LHCN-M2 (cell line): Measurements from ENCODE around the gene MYRF. TPM values are rescaled to one million over a fixed set of nuclear protein-coding genes. Genes with fewer than 3 reads are reported as not detected.

Experiments
- DNase-seq: peaks from one replicate; pipeline ENCODE4 v3.0.0-alpha.2; 2012; ENCODE audit warnings: low read depth
- total RNA-seq: library from RNA; depleted of rRNA; stranded (reverse); fragments of >200 nt; gene quantifications from 2 replicates; pipeline ENCODE4 v1.2.3, GENCODE V29; 2014

Gene MYRF
- total RNA-seq, 1 experiment from 2014 or later = 0.17 TPM

DNA sequence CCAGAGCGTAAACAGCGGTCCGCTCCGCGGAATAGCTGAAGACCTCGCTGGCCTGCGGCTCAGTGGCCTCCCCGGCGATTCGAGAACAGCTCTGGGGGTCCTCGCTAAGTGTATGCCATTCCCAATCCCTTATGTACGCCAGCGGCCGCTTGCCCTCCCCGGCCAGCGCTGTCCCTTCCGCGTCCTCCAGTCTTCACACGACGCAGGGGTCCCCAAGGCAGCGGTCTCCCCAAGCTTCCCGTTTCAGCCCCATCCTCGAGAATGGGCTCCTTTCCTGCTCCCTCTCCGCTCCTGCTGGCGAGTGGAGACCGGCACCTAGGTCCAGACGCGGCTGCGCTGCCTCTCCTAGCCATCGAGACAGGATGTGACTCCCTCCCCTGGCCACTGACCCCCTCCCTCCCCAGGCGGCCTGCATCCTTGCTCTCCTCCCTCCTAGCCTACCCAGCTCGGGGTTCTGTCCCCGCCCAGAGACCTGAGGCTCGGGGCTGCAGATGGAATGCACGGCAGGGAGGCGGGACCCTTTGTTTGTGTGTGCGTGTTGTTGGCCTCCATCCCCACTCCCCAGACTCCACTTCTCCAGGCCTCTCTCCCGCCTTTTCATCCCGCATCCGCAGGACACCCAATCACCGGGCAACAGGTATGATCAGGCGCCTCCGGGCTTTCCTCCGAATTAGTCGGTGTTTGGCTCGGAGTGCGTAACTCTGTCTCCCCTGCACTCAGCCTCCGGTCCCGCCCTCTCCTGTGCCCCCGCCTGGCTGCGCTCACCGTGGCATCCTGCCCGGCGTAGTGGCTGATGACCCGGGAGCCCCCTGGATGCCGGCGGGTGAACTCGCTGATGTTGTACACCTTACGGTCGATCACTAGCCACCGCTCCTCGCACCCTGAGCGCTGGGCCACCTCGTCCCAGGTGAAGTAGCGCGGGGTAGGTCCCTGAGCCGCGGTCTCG is 63.6 kb downstream of the MYRF start:
- peak; percentile 70 for DNase-seq

DNA sequence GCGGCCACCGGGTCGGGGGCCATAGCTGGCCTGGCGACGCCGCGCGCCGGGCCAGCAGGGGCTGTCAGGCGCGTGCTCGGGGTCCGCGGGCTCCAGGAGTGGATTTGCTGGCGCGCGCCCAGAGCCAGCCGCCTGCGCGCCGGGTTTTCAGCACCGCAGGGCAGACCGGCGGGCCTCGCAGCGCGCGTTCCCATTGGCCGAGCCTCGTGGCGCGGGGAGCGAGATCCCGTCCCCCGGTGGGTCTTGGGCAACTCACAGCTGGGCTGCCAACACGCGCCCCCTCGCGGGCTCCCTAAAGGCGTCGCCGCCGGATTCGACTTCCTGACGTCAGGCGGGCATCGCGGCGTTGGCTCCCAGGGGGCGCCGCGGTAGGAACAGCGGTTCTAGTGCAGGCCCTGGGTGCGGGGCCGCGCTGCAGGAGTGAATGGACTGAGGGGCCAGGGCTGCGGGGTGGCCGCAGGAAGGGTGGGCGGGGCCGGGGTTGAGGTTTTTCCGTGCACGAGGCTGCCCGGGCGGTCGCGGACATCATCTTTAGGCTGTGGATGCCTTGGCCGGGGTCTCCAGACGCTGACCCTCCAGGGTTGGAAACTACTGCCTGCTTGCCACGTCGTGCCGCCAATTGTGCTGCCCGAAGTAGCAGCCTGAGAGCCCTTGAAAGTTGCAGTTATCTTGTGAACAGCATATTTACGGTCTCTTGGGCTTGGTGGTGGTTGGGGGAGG is 64.5 kb downstream of the MYRF start, which contains the start of gene FADS1:
Gene FADS1, minus strand, starts transcription at position 268 of the 720 bp plus-strand sequence. Its CDS starts 74 bp downstream, at position 194.
- peak; percentile 94 for DNase-seq

DNA sequence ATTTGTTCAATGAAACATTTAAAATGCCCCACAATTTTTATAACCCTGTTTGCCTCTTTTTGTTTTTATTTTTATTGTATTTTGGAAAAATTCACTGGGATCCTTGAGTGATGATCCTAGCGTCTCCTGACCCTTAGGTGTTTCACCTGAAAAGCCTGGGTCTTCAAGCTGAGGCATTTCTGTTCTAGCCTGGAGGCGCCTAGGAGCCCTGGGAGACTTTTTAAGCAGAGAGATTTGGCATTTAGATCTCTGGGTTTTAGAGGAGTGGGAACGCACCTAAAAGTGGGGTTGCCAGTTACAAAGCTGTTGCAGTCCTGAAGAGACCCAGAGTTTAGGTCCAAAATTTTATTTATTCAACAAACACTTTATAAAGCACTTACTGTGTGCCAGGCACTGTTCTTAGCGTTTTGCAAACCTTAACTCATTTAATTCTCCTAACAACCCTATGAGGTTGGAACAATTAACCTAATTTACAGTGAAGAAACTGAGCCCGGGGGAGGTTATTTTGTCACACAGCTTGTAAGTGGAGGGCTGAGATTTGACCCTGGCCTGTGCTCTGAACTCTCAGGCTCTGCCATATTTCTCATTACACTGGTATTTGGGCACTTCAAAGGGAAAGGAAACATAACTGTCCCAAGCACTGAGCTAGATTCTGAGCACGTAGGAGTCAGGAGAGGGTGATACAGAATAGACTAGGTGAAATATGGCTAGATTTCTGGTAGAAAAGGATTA is 65.2 kb downstream of the MYRF start:
- no peak for DNase-seq

DNA sequence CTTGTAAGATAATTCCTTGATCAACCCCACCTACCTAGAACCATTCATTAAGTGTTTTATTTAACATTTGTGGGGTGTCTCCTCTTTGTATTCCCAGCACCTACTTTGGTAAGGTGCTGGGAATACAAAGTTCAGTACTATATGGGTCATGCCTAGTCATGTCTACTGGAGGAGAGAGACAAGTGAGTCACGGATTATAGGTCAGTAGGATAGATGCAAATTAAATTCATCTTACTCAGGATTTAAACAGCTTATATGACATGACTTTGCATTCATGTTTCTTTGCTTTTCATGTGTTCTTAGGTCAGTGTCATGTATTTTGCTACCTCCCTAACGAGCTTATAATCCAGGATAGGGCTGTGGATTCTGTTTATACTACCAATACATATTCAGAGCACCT is 67.7 kb downstream of the MYRF start:
- peak; percentile 56 for DNase-seq

DNA sequence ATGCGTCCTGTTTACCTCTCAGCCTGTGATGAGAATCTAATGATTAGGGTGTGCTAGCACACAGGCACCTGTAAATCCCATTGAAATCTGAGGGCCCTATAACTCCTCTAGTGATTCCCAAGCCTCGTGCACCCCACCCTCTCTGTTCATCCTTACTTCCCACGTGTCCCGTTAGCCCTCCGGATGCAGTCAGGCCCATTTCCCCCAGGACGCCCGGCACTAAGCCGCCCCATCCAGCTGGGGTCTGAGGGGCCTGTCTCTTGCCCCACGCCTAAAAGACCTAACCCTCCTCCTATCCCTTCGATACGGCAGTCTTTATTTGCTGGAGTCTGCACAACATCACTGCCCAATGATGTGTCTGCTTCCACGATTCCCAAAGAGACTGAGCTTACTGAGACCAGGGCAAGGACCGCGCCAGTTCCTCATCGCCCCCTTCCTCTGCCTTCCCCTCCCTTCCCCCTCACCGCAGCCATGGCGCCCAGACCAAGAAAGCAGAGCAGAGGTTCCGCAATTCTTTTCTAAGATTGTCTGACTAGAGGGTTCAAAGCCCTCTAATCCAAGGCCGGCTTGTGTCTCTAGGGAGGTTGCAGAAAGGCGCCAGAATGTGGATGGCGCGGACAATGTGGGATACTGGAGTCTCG is 74.6 kb downstream of the MYRF start:
- no peak for DNase-seq

DNA sequence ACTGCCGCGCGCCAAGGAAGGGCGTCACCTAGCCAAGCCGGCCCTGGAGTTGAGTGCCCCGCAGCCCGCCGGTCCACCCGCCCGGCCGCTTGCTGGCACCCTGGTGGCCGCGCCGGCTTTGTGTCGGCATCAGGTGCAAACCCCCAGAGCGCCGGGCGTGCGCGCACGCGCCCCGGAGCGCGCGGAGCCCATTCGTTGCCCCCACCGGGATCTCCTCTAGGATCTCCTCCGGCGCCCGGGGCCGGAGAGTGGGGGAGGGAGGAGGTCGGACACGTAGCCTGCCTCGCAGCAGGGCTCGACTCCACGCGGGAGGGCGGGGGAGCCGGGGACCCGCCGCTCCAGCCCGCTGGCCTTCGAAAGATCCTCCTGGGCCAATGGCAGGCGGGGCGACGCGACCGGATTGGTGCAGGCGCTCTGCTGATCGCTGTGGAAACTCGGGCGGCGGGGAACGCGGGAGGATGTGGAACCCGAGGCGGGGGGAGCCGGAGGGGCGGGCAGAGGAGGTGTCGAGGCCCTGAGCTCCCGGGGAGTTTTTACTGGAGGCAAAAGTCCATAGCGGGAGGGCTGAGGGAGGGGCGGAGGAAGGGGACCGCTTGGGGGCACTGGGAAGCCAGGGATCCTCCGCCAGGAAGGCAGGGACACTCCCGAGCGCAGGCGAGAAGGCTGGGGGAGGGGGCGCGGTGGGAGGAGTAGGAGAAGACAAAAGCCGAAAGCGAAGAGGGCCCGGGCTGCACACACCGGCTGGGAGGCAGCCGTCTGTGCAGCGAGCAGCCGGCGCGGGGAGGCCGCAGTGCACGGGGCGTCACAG is 75.3 kb downstream of the MYRF start, which contains the start of gene FADS2:
Gene FADS2, plus strand, starts transcription at position 730 of the 808 bp plus-strand sequence. CDS start 91 bp downstream, outside the sequence.
- DNase-seq = peak; percentile 71

DNA sequence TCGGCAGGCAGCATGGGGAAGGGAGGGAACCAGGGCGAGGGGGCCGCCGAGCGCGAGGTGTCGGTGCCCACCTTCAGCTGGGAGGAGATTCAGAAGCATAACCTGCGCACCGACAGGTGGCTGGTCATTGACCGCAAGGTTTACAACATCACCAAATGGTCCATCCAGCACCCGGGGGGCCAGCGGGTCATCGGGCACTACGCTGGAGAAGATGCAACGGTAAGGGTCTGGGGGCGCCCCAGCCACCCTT is 75.9 kb downstream of the MYRF start:
- DNase-seq = no peak

DNA sequence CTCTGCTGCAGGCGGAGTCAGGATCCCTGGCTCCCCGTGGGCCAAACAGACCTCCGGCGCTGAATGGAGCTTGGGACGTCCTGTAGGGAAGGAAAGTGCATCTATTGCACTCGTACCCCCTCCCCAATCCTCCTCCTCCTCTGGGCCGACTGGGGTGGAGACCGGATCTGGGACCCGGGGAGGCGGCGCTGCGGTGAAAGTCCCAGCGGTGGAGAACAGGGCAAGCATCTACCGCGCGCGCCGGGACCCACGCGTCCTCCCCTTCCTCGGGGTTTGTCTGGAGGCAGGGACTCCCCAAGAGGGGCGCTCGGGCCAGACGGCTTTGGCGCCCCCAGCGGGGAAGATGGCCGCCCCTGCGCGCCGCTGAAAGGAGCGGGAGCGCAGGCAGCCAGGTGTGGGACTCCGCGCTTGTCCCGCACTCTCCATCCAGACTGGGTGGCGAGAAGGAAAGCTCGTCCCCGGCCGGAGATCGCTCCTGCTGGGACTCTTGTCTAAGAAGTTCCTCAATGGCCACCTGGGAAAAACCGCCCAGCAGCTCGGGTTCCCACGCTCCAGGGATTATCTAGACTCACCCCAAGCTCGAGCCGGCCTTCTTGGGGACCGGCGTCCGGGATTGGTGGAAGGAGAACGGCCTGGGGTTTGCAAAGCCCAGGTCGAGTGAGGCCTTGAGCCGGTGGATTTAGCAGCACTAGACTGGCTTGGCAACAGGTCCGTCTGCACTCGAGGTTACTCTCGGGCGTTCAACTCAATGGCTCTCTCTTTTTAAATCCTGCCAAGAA is 76.4 kb downstream of the MYRF start:
- DNase-seq = no peak

DNA sequence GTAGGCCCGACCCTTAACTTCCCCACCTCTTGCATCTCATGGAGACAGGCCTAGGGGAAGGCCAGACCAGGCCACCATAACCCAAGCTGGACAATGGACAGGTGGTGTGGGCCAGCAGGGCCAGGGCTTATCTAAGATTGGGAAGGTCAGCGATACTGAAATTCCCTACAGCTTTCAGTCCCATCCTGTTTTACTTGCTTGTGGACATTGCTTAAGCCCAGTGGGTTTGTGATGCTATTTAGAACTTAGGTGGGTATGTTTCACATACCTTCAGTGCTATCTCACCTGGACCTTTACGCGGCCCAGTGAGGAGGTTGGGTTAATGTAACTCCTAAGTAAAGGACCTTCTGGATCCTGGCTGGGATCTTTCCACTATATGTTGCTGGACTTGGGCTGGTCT is 77.4 kb downstream of the MYRF start:
- no peak for DNase-seq

DNA sequence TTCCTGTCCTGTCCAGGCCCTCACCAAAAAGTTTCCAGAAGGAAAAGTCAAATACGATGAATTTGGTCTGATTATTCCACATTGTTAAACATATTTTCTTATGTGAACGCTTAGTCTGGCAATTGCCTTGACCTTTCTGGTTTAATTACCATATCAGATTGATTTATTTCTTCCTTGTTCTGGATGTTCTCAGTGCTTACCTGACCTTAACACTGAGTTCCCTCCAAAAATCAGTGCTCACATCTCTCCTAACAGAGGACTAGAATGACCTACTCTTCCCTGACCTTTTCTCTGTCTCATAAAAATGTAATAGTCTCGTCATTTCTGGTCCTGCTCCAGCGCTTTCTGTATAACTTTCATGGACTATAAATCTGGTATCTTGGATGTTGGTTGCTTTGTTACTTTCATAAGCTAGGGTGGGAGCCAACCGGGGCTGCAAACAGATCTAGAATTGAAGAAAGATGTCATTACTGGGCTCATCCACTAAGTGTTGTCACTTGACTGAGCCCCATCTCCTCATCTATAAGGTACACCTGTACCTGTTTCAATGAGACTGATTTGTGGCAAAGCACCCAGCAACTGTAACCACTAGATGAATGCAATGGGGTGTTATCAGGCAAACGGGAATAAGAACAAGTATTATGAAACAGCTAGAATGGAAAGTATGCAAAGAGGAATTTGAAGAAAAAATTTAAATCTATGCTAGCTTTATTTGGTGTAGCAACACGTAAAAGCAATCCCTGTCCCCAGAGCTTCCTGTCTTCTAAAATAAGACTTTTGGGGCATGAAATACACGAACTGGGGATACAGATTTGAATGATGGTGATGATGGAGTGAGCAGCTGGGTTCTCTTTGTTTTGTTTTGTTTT is 78.0 kb downstream of the MYRF start:
- no peak for DNase-seq

DNA sequence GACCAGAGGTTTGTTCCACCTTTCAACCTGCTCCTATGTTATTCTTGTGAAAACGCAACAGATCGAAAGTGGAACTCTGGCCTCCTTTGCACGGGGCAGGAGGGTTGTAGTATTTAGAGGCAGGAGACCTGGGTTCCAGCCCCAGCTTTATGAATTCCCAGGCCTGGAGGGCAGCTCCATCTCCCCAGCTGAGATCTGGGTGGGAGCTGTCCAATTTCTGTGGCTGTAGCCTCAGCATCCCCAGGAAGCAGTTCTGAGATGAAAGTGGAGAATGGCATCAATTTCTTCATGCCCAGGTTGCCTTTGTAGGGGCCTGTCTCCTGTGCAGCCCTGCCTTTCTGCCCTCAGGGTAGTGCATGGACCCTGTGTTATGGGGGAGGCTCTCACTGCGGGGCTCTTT is 79.8 kb downstream of the MYRF start:
- no peak for DNase-seq

DNA sequence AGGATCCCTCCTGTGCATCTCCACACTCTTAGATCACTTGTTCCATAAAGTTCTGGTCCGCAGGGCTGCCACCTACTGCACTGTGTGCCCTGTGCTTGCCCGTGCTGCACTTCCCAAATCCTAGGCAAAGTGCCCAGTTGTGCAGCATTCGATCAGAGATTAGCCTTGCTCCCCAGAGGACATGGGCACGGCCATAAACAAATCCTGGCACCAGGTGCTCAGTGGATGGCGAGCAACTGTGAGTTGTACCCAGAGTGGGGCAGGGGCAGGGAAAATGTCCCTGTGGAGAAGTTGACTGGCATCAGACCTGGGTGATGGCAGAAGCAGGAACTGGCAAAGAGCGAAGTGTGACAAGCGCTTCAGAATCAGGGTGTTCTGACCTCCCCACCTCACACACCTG is 80.3 kb downstream of the MYRF start:
- DNase-seq = no peak

DNA sequence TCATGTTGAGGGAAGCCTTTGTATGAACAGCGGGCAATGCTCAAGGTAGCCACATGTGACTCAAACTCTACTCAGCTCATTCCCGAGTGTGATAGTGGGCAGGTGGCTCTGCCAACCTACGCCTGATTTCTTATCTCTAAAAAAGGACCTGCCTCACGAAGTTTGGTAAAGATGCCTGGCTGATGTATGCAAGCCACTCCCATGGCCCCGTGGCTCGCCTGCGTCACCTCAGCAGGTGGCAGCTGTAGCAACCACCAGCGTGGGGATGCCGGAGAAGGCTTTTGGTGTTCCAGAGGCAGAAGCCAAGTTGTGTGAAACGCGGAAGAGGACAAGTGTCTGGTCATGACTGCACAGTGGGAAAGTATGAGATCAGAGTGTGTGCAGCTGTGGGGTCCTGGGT is 81.0 kb downstream of the MYRF start:
- no peak for DNase-seq

DNA sequence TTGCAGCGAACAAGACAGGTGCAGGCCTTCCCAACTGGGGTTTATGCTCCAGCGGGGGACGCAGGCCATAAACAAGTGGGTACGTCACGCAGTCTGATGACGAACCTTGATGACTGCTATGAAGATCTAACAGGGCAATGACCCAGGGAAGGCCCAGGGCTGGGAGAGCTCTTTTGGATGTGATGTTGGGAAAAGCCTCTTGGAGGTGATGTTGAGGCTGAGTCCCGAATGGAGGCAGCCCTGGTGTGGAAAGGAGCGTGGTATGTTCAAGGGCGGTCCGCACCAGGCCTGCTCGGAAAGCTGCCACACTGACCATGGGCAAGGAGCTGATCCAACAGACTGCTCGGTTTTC is 81.5 kb downstream of the MYRF start:
- no peak for DNase-seq

DNA sequence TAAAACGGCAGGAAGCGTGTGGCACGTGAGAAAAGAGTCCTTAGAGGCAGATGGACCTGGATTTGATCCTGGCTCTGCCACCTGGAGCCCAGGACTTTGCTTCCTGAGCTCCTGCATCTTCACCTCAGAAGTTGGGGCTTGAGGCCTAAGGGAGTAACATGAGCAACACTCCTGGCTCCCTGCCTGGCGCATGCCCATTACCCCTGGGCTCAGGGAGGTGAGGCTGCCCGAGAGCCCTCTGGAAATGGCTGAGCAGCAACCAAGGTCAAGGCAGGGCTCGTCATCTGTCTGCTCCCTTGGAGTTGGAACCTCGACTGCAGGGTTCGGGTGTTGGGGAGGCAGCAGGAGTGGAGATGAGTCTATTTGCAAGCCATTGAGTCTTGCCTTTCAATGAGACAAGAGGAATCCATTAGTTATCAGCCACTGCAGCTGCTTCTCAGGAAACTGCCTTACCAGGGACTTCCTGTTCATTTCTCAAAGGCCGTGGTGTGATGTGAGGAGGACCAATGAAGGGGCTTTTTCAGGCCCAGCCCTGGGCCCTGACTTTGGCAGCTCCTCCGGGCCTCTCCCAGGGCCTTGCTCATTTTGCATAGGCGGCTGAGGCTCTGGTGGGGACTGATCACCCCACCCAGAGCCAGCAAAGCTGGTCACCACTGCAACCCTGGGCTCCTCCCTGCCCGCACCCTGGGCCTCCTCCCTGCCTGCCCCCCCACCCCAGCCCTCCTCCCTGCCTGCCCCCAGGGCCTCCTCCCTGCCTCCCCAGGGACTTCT is 82.0 kb downstream of the MYRF start:
- peak; percentile 54 for DNase-seq

DNA sequence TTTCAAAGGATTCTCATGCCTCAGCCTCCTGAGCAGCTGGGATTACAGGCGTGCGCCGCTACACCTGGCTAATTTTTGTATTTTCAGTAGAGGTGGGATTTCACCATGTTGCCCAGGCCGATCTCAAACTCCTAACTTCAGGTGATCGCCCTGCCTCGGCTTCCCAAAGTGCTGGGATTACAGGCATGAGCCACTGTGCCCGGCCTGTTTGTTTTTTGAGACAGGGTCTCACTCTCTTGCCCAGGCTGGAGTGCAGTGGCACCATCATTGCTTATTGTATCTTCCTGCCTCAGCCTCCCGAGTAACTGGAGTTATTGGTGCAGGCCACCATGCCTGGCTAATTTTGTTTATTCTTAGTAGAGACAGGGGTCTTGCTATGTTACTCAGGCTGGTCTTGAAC is 83.8 kb downstream of the MYRF start:
- no peak for DNase-seq

DNA sequence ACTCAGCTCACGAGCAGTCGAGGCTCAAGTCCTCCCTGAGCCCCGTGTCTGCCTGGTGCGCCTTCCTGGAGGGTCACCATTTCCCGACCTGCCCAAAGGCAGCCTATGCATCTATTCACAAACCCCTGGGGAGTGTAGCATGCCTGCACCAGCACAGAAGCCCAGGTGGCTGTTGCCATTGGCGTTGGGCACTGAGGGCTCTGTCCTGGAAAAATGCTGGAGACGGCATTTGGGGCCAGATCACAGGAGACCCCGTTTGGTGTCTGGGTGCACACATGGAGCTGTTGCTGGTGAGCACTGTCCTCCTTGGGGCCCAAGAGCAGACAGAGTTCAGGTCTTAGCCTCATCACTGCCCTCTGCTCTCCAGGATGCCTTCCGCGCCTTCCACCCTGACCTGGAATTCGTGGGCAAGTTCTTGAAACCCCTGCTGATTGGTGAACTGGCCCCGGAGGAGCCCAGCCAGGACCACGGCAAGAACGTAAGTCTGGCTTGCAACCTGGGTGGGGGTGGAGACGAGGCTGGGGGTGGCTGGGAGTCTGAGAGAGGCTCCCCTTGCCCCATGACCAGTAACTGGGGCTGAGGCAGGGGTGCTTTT is 85.1 kb downstream of the MYRF start:
- no peak for DNase-seq
